HG03095 (cell line): ENCODE data around the gene NLRC5.

Source experiments
- ATAC-seq: cut with Tn5 transposase; IDR thresholded peaks from one replicate; pipeline ENCODE4 v1.9.1; 2021; ENCODE audit warnings: moderate library complexity; ENCODE audit not compliant: unreplicated experiment

Gene NLRC5

DNA sequence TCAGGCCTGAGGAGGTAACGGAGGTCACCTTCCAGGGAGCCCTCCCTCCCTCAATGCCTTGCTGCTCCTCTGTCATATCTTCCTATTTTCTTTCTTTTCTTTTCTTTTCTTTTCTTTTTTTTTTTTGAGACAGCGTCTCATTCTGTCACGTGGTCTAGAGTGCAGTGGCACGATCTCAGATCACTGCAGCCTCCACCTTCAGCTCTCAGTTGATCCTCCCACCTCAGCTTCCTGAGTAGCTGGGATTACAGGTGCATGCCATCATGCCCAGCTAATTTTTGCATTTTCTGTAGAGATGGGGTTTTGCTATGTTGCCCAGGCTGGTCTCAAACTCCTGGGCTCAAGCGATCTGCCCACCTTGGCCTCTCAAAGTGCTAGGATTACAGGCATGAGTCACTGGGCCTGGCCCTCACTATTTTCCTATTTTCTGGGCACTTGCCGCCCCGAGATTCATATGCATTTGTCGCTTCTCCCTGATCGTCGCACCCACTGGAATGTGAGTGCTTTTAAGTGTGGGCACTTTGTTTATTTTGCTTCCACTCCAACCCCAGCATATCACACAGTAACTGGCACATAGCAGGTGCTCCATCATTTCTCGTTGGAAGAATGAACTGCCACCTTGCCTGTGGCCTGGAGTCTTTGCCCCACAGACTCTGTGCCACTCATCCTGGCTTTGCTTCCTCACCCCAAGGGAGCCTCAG lies 134.8 kb downstream of the NLRC5 start:
- no peak for ATAC-seq

DNA sequence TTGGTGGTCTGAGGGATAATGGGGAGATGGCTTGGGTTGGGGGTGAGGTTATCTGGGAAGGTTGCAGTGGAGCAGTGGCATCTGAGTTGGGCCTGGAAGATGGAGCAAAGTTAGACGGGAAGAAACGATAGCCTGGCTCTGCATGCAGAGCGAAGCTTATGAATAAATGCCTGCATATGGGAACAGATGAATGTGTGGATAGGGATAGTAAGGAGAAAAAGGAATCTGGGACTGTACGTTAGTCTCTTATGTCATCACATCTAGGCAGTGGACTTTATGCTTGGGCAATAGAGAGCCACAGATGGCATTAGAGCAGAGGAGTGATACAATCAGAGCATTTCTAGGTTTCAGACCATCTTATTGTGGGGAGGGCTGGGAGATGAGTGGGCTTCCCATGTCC lies 136.0 kb downstream of the NLRC5 start:
- no peak for ATAC-seq

DNA sequence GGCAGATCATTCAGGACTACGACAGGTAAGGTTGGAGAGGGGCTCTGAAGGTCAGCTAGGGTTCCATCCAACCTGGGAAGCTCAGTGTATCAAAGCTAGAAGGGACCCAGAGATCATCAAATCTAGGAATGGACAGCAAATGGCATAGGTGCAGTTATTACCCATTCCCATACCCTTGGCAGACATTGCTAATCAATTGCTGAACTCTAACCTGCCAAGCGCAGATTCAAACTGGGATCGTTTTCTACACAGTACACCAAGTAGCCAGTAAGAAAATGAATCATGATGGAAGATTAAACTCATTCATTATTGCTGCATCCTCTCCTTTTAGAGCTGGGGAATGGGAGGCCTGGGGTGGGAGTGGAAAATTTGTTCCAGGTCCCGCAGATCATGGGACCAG lies 136.6 kb downstream of the NLRC5 start:
- ATAC-seq, result no peak

DNA sequence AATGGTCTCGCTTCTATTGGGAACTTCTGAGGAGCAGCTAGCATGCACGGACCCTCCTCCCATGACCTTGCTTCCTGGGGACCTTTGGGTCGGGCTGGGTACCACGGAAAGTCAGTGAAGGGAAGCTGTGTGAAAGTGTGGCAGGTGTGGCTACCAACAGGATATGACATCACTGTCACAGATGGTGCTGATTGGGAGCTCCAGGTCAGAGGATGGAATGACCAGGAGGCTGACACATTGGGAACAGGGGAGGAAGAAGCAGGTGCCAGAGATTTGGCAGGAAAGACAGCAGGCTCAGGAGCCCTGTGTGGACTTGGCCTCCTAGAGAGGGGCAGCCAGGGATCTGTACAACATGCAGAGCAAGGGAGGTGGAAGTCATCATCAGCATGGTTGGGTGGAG lies 137.1 kb downstream of the NLRC5 start:
- ATAC-seq, result no peak

DNA sequence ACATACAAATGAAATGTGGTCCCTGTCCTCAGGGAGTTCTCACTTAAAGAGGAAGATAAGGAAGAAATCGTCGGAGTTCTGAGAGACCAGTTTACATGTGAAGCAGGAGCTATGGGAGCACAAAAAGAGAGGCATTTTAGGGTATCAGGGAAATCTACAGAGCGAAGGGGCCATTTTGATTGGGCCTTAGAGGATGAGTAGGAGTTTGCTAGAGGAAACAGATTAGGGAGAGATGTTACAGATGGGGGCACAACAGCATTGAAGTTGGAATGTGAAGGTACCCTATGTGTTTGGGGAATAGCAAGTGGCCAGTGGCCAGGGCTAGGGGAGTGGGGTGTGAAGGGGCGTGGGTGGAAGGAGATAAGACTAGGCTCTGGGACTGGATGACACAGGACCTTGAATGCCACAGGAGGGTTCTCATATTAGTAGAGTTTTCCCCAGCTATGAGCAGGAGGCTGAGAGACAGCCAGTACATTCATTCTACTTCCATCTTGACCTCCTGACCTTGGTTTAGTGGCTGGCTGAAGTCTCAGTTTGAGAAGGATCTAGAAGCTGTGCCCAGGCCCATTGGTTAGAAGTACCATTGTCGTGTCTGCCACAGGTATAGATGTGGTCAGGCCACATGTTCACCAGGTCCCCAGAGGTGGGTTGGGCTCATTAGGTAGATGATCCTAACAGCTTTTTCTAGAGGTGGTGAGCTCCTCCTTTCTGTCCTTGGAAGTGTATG lies 137.8 kb downstream of the NLRC5 start:
- no peak for ATAC-seq

DNA sequence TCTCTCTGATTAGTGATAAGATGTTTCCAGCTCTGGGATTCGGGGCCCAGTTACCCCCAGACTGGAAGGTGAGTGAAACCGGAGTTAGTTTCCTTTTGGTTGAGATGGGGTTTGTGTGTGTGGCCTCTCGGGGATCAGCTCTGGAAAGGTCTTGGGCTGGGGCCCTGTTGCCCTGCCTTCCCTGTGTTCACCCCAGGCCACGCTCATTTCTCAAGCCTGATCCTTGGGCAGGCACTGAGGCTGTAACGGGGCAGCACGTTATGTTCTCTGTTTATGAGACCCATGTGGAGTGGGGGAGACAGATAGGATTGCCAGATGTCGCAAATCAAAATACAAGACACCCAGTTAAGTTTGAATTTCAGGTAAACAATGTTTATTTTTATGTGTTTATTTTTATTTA lies 138.5 kb downstream of the NLRC5 start:
- ATAC-seq, result no peak

DNA sequence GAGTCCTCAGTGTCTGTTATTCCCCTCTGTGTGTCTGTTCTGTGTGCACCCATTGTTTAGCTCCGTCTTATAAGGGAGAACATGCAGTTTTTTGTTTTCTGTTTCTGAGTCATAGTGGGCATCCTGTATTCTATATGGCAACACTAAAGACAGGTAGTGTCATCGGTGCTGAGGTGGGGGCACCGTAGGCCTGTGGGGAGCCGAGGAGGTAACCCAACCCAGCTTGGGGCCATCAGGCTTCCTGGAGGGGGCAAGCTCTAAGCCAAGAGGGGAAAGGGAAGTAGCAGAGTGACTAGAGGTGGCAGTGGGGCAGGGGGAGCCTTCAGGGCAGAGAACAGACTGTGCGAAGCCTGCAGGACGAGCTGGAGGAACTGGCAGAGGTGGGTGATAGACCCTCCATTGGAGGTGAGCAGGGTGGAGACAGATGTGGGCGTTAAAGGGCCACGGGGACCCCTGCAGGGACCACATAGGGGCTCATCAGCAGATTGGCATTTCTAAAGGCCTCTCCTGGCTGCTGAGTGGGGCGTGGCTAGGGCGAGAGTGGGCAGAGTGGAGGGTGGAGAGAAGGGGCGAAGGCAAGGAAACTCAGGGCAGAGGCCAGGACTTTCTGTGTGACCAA lies 139.5 kb downstream of the NLRC5 start:
- ATAC-seq, result no peak

DNA sequence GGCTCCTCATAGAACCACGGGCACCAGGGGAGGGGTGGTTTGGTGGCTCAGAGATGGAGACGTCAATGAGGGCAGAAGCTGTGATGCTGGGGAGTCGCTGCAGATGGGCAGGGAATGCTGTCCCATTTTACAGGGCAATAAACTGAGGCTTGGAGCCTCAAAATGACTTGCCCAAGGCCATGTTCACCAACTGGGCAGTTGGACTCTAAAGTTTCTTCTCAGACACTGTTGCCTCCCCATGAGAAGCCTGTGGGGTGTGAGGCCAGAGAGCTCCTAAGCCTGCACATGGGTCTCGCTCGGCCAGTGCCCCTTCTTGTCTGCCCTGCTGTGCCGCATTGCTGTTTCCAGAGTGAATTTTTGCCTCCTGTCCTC lies 141.6 kb downstream of the NLRC5 start:
- ATAC-seq, result no peak

DNA sequence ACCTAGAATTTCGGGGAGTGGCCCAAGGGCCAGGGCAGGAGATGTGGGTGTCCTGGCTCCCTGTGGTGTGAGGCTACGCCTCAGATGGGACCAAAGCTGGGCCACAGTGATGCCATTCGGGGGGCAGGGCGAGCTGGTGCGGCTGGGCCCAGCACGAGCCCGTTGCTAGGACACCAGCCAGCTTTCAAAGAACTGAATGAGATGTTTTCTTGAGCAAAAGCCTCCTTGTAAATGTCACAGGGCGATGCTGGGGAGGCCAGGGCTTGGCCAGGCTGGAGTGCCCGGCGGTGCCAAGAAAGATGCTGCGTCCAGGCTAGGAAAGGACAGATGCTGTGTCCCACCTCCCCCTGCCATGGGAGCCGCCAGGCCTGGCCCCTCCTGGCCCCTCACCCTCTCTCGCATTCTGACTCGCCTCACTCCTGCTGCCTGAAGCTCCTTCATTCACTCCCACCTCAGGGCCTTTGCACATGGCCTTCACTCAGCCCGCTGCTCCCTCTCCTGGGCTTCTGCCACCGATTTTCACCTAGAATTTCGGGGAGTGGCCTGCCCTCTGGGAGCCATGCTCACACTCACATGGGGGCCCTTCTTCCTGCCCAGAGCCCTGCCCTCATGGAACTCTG lies 142.1 kb downstream of the NLRC5 start:
- no peak for ATAC-seq

DNA sequence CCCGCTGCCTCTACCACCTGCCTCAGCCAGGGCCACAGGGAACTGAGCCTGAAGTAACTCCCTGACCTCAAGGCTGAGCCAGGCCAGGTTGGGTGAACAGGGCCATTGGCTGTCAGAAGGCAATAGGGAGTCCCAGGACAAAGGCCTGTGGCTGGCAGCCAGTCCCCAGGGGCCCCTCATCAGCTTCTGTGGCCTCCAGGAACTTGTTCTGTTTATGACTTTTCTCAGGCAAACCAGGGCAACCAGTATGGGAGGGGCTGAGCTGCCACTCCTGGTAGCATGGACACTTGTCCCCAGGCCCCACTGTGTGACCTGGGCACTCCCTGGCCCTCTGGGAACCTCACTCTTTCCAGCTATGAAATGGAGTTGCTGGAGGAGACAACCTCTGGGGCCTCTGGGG lies 143.1 kb downstream of the NLRC5 start:
- ATAC-seq, result no peak

DNA sequence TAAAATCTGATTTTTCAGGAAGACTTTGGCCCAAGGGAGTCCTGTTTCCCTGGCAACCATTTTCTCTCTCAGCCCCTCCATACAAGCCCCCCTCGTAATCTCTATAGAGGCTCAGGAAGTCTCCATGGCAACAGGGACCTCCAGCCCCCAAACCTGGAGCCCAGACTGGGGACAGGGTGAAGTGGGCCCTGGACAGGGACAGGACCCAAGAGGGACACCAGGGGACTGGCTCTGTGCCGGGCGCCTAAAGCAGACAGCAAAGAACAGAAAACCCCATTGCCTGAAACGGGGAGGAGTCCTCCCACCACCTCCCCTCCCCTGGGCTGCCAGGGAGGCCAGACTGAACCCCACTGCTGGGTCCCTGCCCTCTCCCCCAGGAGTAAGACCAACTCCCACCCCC lies 143.7 kb downstream of the NLRC5 start:
- ATAC-seq, result no peak
